Prostate gland (tissue), 2 donors: Measurements from ENCODE around the gene KCNQ1. TPM values are rescaled to one million over a fixed set of nuclear protein-coding genes. Genes with fewer than 3 reads are reported as not detected.

Source experiments
- DNase-seq: peaks from one replicate; pipeline ENCODE4 v3.0.0-alpha.2; 2019; ENCODE audit warnings: low spot score
- H3K27ac ChIP-seq, 2 donors: fragments of 200-600 bp; sonication (generic); 2 replicates each; pipeline ENCODE4 v1.5.1; 2017 to 2019
- H3K27me3 ChIP-seq: fragments of 200-600 bp; sonication (generic); replicated peaks from 2 replicates; pipeline ENCODE4 v1.5.1; 2019; ENCODE audit not compliant: insufficient read depth
- H3K36me3 ChIP-seq, 2 donors: fragments of 200-600 bp; sonication (generic); 1 replicate in 1 of 2; 2 replicates in 1 of 2; pipeline versions ENCODE4 v1.5.1 to v1.8.1; 2017 to 2019
- H3K4me1 ChIP-seq: fragments of 200-600 bp; sonication (generic); replicated peaks from 2 replicates; pipeline ENCODE4 v1.5.1; 2019
- H3K4me3 ChIP-seq, 2 donors: fragments of 200-600 bp; sonication (generic); 2 replicates each; pipeline ENCODE4 v1.5.1; 2017 to 2019
- H3K9me3 ChIP-seq: fragments of 200-600 bp; sonication (generic); 2 replicates; pipeline ENCODE4 v1.5.1; 2017
- CTCF ChIP-seq, 4 experiments: fragments of 200-600 bp in 2 of 4; fragments of 450-650 bp in 2 of 4; sonication (generic) in 2 of 4; IDR thresholded peaks; 1 replicate in 3 of 4; 2 replicates in 1 of 4; pipeline ENCODE4 v1.5.1; 2016 to 2019; ENCODE audit warnings: antibody characterized with exemption in 4 of 4, mild to moderate bottlenecking in 2 of 4, moderate library complexity in 2 of 4
- POLR2A ChIP-seq: fragments of 450-650 bp; IDR thresholded peaks from one replicate; pipeline ENCODE4 v1.6.1; 2016; ENCODE audit warnings: antibody characterized with exemption, mild to moderate bottlenecking
- POLR2AphosphoS5 ChIP-seq: sonication (generic); formaldehyde crosslinking; IDR thresholded peaks from one replicate; pipeline ENCODE4 v1.6.1; 2017; ENCODE audit warnings: antibody characterized with exemption
- WGBS: methylation state at CpG from one replicate; pipeline ENCODE4 v1.1.5; 2018; 5-methylcytosine and 5-hydroxymethylcytosine counted together
- intact Hi-C: fragments of 100-400 bp; cut with DNase I; formaldehyde crosslinking; loops from one replicate; pipeline ENCODE4 v1.14.2; 2022
- total RNA-seq, 2 donors: library from RNA; depleted of rRNA; stranded (reverse); fragments of >200 nt; gene quantifications; one replicate each; pipeline ENCODE4 v1.1.0, GENCODE V29; 2016

Gene KCNQ1
- total RNA-seq, 2 donors from 2014 or later: 10.0 to 33.8 TPM

- intact Hi-C loops: no loop called here
- H3K4me3 ChIP-seq: no peak overlapping the region
Measured at GRCh38 chr11:2687223-2687530, 242.4 kb downstream of the KCNQ1 start.

GRCh38 chr11:2687782-2688191, 243.0 kb downstream of the KCNQ1 start:
- no peaks in the 10 kb centered on the region for H3K27me3 ChIP-seq
- 67% methylated on average over 7 of the region's 7 CpGs for WGBS
- intact Hi-C loops: no loop called here
- H3K36me3 ChIP-seq: no peaks in the 10 kb centered on the region
- no peaks in the 10 kb centered on the region for H3K9me3 ChIP-seq
- no peak overlapping the region for H3K4me3 ChIP-seq
- DNase-seq: no peak
- no peak for TF ChIP-seq CTCF (IDR thresholded peaks at IDR 0.05)
- no peak for TF ChIP-seq POLR2AphosphoS5
- no peak for TF ChIP-seq POLR2A
- H3K27ac ChIP-seq: no peak overlapping the region
- H3K4me1 ChIP-seq: no peaks in the 10 kb centered on the region

More at GRCh38 chr11:2687223-2687530, 242.4 kb downstream of the KCNQ1 start:
- no peaks in the 10 kb centered on the region for H3K9me3 ChIP-seq
- no peak overlapping the region for H3K27ac ChIP-seq
- WGBS: 83% methylated on average over 1 of the region's 1 CpG
- no peaks in the 10 kb centered on the region for H3K36me3 ChIP-seq
- no peaks in the 10 kb centered on the region for H3K4me1 ChIP-seq
- TF ChIP-seq POLR2AphosphoS5: no peak
- no peak for TF ChIP-seq CTCF (IDR thresholded peaks at IDR 0.05)
- no peak for TF ChIP-seq POLR2A
- DNase-seq: no peak
- no peaks in the 10 kb centered on the region for H3K27me3 ChIP-seq

GRCh38 chr11:2688381-2689231, 243.8 kb downstream of the KCNQ1 start:
- H3K27me3 ChIP-seq: no peaks in the 10 kb centered on the region
- H3K9me3 ChIP-seq: no peaks in the 10 kb centered on the region
- H3K4me3 ChIP-seq: no peak overlapping the region
- no peak overlapping the region for H3K27ac ChIP-seq
- 92% methylated on average over 4 of the region's 6 CpGs for WGBS
- TF ChIP-seq POLR2A (no peak), CTCF (IDR thresholded peaks at IDR 0.05) (no peak), POLR2AphosphoS5 (no peak)
- intact Hi-C loops: no loop called here
- H3K4me1 ChIP-seq: no peaks in the 10 kb centered on the region
- no peak for DNase-seq
- H3K36me3 ChIP-seq: no peaks in the 10 kb centered on the region

- Histone ChIP-seq H3K4me3 (no peak overlapping the region), H3K27me3 (no peaks in the 10 kb centered on the region), H3K9me3 (no peaks in the 10 kb centered on the region), H3K36me3 (no peaks in the 10 kb centered on the region), H3K4me1 (no peaks in the 10 kb centered on the region), H3K27ac (no peak overlapping the region)
- no peak for TF ChIP-seq POLR2A
- DNase-seq: no peak
- intact Hi-C loops: no loop called here
- 80% methylated on average over 8 of the region's 8 CpGs for WGBS
Measured at GRCh38 chr11:2689651-2690575, 245.1 kb downstream of the KCNQ1 start.

- H3K27me3 ChIP-seq: no peaks in the 10 kb centered on the region
- H3K9me3 ChIP-seq: no peaks in the 10 kb centered on the region
- TF ChIP-seq CTCF (IDR thresholded peaks at IDR 0.05): no peak
- no peak for TF ChIP-seq POLR2A
- TF ChIP-seq POLR2AphosphoS5: no peak
- intact Hi-C loops: no loop called here
- no peak overlapping the region for H3K4me3 ChIP-seq
- WGBS: 94% methylated on average over 5 of the region's 6 CpGs
- H3K36me3 ChIP-seq: no peaks in the 10 kb centered on the region
- no peak for DNase-seq
- H3K27ac ChIP-seq: no peak overlapping the region
- no peaks in the 10 kb centered on the region for H3K4me1 ChIP-seq
Measured at GRCh38 chr11:2690596-2691354, 246.0 kb downstream of the KCNQ1 start.
